Measurements from ENCODE around the gene DNASE1L1.

DNASE1L1 gene

GRCh38 chrX:154409222-154409871 is at the start of gene DNASE1L1:
TSS of gene DNASE1L1 (minus strand) at chrX:154409254. CDS start at chrX:154405568, 3,686 bp downstream.
- peak; percentile 83 for DNase-seq

- peak; percentile 47 for DNase-seq
These were observed 49.3 kb upstream of the DNASE1L1 start, which contains the start of gene PLXNA3 for GRCh38 chrX:154458116-154458953. TSS of gene PLXNA3 (plus strand) at chrX:154458281. CDS start at chrX:154460184, 1,903 bp downstream.

GRCh38 chrX:154457491-154458115 is 48.5 kb upstream of the DNASE1L1 start:
- DNase-seq = no peak

GRCh38 chrX:154452823-154453222 is 43.8 kb upstream of the DNASE1L1 start:
- no peak for DNase-seq

- no peak for DNase-seq
These were observed 41.3 kb upstream of the DNASE1L1 start for GRCh38 chrX:154450312-154450711.

GRCh38 chrX:154449618-154450017 is 40.6 kb upstream of the DNASE1L1 start:
- no peak for DNase-seq

- DNase-seq = no peak
These were observed 39.4 kb upstream of the DNASE1L1 start for GRCh38 chrX:154448484-154448883.

GRCh38 chrX:154446430-154446829 is 37.4 kb upstream of the DNASE1L1 start:
- no peak for DNase-seq

GRCh38 chrX:154445776-154446175 is 36.7 kb upstream of the DNASE1L1 start:
- DNase-seq = no peak

GRCh38 chrX:154444755-154445246 is 35.7 kb upstream of the DNASE1L1 start:
- no peak for DNase-seq

GRCh38 chrX:154443992-154444754 is 35.1 kb upstream of the DNASE1L1 start, which contains the start of gene FAM50A:
TSS of gene FAM50A (plus strand) at chrX:154444141. CDS start at chrX:154444236, 95 bp downstream.
- DNase-seq = peak; percentile 86

GRCh38 chrX:154443479-154443910 is 34.4 kb upstream of the DNASE1L1 start:
- no peak for DNase-seq

- DNase-seq = no peak
These were observed 33.1 kb upstream of the DNASE1L1 start for GRCh38 chrX:154441984-154442707.

- no peak for DNase-seq
These were observed 32.5 kb upstream of the DNASE1L1 start for GRCh38 chrX:154441564-154441963.

- DNase-seq = no peak
These were observed 31.7 kb upstream of the DNASE1L1 start for GRCh38 chrX:154440623-154441357.

- no peak for DNase-seq
These were observed 30.8 kb upstream of the DNASE1L1 start for GRCh38 chrX:154439841-154440240.

GRCh38 chrX:154437971-154438893 is 29.2 kb upstream of the DNASE1L1 start:
- no peak for DNase-seq

GRCh38 chrX:154436983-154437752 is 28.1 kb upstream of the DNASE1L1 start, which contains the start of gene GDI1:
TSS of gene GDI1 (plus strand) at chrX:154437154. CDS start at chrX:154437255, 101 bp downstream.
- peak; percentile 54 for DNase-seq

All from femur (tissue), 1 donor.